ENCODE data around the gene TRIM44. TPM values are rescaled to one million over a fixed set of nuclear protein-coding genes. Genes with fewer than 3 reads are reported as not detected.
A peak's percentile ranks its signal among the peaks of the same experiment; 100 is the strongest.

Gene TRIM44
- total RNA-seq, 1 experiment from 2014 or later, result 16.3 TPM

- Histone ChIP-seq H3K4me3 (ENCODE audit: low read length) (no peak overlapping the region), H3K27me3 (ENCODE audit: low read length) (no peaks in the 10 kb centered on the region), H2AFZ (ENCODE audit: low read length) (no peak overlapping the region), H3K79me2 (ENCODE audit: low read length) (peaks cover 33% of the 10 kb centered on the region), H3K9me2 (replicated peaks; ENCODE audit: insufficient read depth, low read length) (no peaks in the 10 kb centered on the region), H3K9me3 (ENCODE audit: low read length) (no peaks in the 10 kb centered on the region), H3K36me3 (ENCODE audit: insufficient read depth, low read length) (peaks cover 5% of the 10 kb centered on the region; the same call in 1 of the 2 replicates), H3K4me1 (ENCODE audit: low read length) (peaks cover 17% of the 10 kb centered on the region), H4K20me1 (ENCODE audit: insufficient read depth, low read depth, low read length) (no peaks in the 10 kb centered on the region), H3K4me2 (ENCODE audit: low read depth, low read length, poor library complexity, severe bottlenecking) (no peak overlapping the region), H3K9ac (ENCODE audit: low read length) (no peak overlapping the region), H3K27ac (ENCODE audit: low read length) (peak overlapping the region; percentile 52; the same call in 1 of the 2 replicates)
- DNase-seq, result no peak
Measured at GRCh38 chr11:35722641-35723040, 60.1 kb downstream of the TRIM44 start.

GRCh38 chr11:35723493-35723892, 60.9 kb downstream of the TRIM44 start:
- peaks cover 33% of the 10 kb centered on the region for H3K79me2 ChIP-seq (ENCODE audit: low read length)
- H3K27me3 ChIP-seq (ENCODE audit: low read length), result no peaks in the 10 kb centered on the region
- H3K9me3 ChIP-seq (ENCODE audit: low read length), result no peaks in the 10 kb centered on the region
- H3K4me2 ChIP-seq (ENCODE audit: low read depth, low read length, poor library complexity, severe bottlenecking), result no peak overlapping the region
- no peak overlapping the region for H2AFZ ChIP-seq (ENCODE audit: low read length)
- H3K36me3 ChIP-seq (ENCODE audit: insufficient read depth, low read length), result peaks cover 7% of the 10 kb centered on the region; the same call in 1 of the 2 replicates
- no peaks in the 10 kb centered on the region for H3K9me2 ChIP-seq (replicated peaks; ENCODE audit: insufficient read depth, low read length)
- DNase-seq, result no peak
- no peak overlapping the region for H3K27ac ChIP-seq (ENCODE audit: low read length)
- no peak overlapping the region for H3K4me3 ChIP-seq (ENCODE audit: low read length)
- peaks cover 17% of the 10 kb centered on the region for H3K4me1 ChIP-seq (ENCODE audit: low read length)
- no peak overlapping the region for H3K9ac ChIP-seq (ENCODE audit: low read length)
- H4K20me1 ChIP-seq (ENCODE audit: insufficient read depth, low read depth, low read length), result no peaks in the 10 kb centered on the region

GRCh38 chr11:35723913-35724312, 61.3 kb downstream of the TRIM44 start:
- Histone ChIP-seq H3K4me2 (ENCODE audit: low read depth, low read length, poor library complexity, severe bottlenecking) (no peak overlapping the region), H3K9me2 (replicated peaks; ENCODE audit: insufficient read depth, low read length) (no peaks in the 10 kb centered on the region), H4K20me1 (ENCODE audit: insufficient read depth, low read depth, low read length) (no peaks in the 10 kb centered on the region), H3K4me3 (ENCODE audit: low read length) (no peak overlapping the region), H3K36me3 (ENCODE audit: insufficient read depth, low read length) (peaks cover 7% of the 10 kb centered on the region; the same call in 1 of the 2 replicates), H3K79me2 (ENCODE audit: low read length) (peaks cover 33% of the 10 kb centered on the region), H3K27me3 (ENCODE audit: low read length) (no peaks in the 10 kb centered on the region), H3K27ac (ENCODE audit: low read length) (no peak overlapping the region), H3K4me1 (ENCODE audit: low read length) (peaks cover 17% of the 10 kb centered on the region), H3K9ac (ENCODE audit: low read length) (no peak overlapping the region), H2AFZ (ENCODE audit: low read length) (no peak overlapping the region), H3K9me3 (ENCODE audit: low read length) (no peaks in the 10 kb centered on the region)
- no peak for DNase-seq

GRCh38 chr11:35725885-35726284, 63.3 kb downstream of the TRIM44 start:
- Histone ChIP-seq H4K20me1 (ENCODE audit: insufficient read depth, low read depth, low read length) (no peaks in the 10 kb centered on the region), H3K9ac (ENCODE audit: low read length) (no peak overlapping the region), H3K4me2 (ENCODE audit: low read depth, low read length, poor library complexity, severe bottlenecking) (no peak overlapping the region), H3K4me3 (ENCODE audit: low read length) (no peak overlapping the region), H3K27me3 (ENCODE audit: low read length) (no peaks in the 10 kb centered on the region), H3K79me2 (ENCODE audit: low read length) (peaks cover 21% of the 10 kb centered on the region), H3K9me2 (replicated peaks; ENCODE audit: insufficient read depth, low read length) (no peaks in the 10 kb centered on the region), H3K27ac (ENCODE audit: low read length) (no peak overlapping the region), H3K36me3 (ENCODE audit: insufficient read depth, low read length) (peaks cover 15% of the 10 kb centered on the region; the same call in 1 of the 2 replicates), H2AFZ (ENCODE audit: low read length) (no peak overlapping the region), H3K4me1 (ENCODE audit: low read length) (peaks cover 17% of the 10 kb centered on the region), H3K9me3 (ENCODE audit: low read length) (no peaks in the 10 kb centered on the region)
- no peak for DNase-seq

- no peak overlapping the region for H3K27ac ChIP-seq (ENCODE audit: low read length)
- H4K20me1 ChIP-seq (ENCODE audit: insufficient read depth, low read depth, low read length), result no peaks in the 10 kb centered on the region
- H3K79me2 ChIP-seq (ENCODE audit: low read length), result peaks cover 13% of the 10 kb centered on the region
- H3K9me2 ChIP-seq (replicated peaks; ENCODE audit: insufficient read depth, low read length), result no peaks in the 10 kb centered on the region
- no peak overlapping the region for H2AFZ ChIP-seq (ENCODE audit: low read length)
- no peak for DNase-seq
- peaks cover 17% of the 10 kb centered on the region; the same call in 1 of the 2 replicates for H3K36me3 ChIP-seq (ENCODE audit: insufficient read depth, low read length)
- H3K27me3 ChIP-seq (ENCODE audit: low read length), result no peaks in the 10 kb centered on the region
- 0 out of 2 replicates have a peak, but pooled peaks cover 2% of the 10 kb centered on the region for H3K9me3 ChIP-seq (ENCODE audit: low read length)
- H3K9ac ChIP-seq (ENCODE audit: low read length), result no peak overlapping the region
- H3K4me1 ChIP-seq (ENCODE audit: low read length), result peaks cover 6% of the 10 kb centered on the region
- no peak overlapping the region for H3K4me2 ChIP-seq (ENCODE audit: low read depth, low read length, poor library complexity, severe bottlenecking)
- no peak overlapping the region for H3K4me3 ChIP-seq (ENCODE audit: low read length)
Measured at GRCh38 chr11:35727140-35727539, 64.6 kb downstream of the TRIM44 start.

- no peak overlapping the region for H3K9ac ChIP-seq (ENCODE audit: low read length)
- no peaks in the 10 kb centered on the region for H3K79me2 ChIP-seq (ENCODE audit: low read length)
- H3K4me3 ChIP-seq (ENCODE audit: low read length), result no peak overlapping the region
- H4K20me1 ChIP-seq (ENCODE audit: insufficient read depth, low read depth, low read length), result no peaks in the 10 kb centered on the region
- no peak overlapping the region for H3K27ac ChIP-seq (ENCODE audit: low read length)
- H3K9me2 ChIP-seq (replicated peaks; ENCODE audit: insufficient read depth, low read length), result no peaks in the 10 kb centered on the region
- H3K36me3 ChIP-seq (ENCODE audit: insufficient read depth, low read length), result peaks cover 21% of the 10 kb centered on the region; the same call in 1 of the 2 replicates
- no peak overlapping the region for H3K4me2 ChIP-seq (ENCODE audit: low read depth, low read length, poor library complexity, severe bottlenecking)
- H2AFZ ChIP-seq (ENCODE audit: low read length), result no peak overlapping the region
- no peaks in the 10 kb centered on the region for H3K4me1 ChIP-seq (ENCODE audit: low read length)
- no peaks in the 10 kb centered on the region for H3K27me3 ChIP-seq (ENCODE audit: low read length)
- DNase-seq, result no peak
- H3K9me3 ChIP-seq (ENCODE audit: low read length), result peaks cover 14% of the 10 kb centered on the region; the same call in 1 of the 2 replicates
Measured at GRCh38 chr11:35730254-35730653, 67.7 kb downstream of the TRIM44 start.

- no peak overlapping the region for H2AFZ ChIP-seq (ENCODE audit: low read length)
- no peak overlapping the region for H3K4me3 ChIP-seq (ENCODE audit: low read length)
- H3K9me2 ChIP-seq (replicated peaks; ENCODE audit: insufficient read depth, low read length), result no peaks in the 10 kb centered on the region
- peaks cover 6% of the 10 kb centered on the region for H3K4me1 ChIP-seq (ENCODE audit: low read length)
- H4K20me1 ChIP-seq (ENCODE audit: insufficient read depth, low read depth, low read length), result no peaks in the 10 kb centered on the region
- no peak for DNase-seq
- no peak overlapping the region for H3K4me2 ChIP-seq (ENCODE audit: low read depth, low read length, poor library complexity, severe bottlenecking)
- no peak overlapping the region for H3K27ac ChIP-seq (ENCODE audit: low read length)
- peaks cover 14% of the 10 kb centered on the region; the same call in 1 of the 2 replicates for H3K9me3 ChIP-seq (ENCODE audit: low read length)
- H3K36me3 ChIP-seq (ENCODE audit: insufficient read depth, low read length), result peaks cover 6% of the 10 kb centered on the region; the same call in 1 of the 2 replicates
- no peak overlapping the region for H3K9ac ChIP-seq (ENCODE audit: low read length)
- no peaks in the 10 kb centered on the region; the same call in 1 of the 2 replicates for H3K79me2 ChIP-seq (ENCODE audit: low read length)
- no peaks in the 10 kb centered on the region for H3K27me3 ChIP-seq (ENCODE audit: low read length)
Measured at GRCh38 chr11:35734669-35735410, 72.3 kb downstream of the TRIM44 start.

GRCh38 chr11:35735411-35735810, 72.8 kb downstream of the TRIM44 start:
- Histone ChIP-seq H3K9ac (ENCODE audit: low read length) (no peak overlapping the region), H3K9me3 (ENCODE audit: low read length) (peaks cover 14% of the 10 kb centered on the region; the same call in 1 of the 2 replicates)
- no peak for DNase-seq

More at GRCh38 chr11:35735411-35735810, 72.8 kb downstream of the TRIM44 start:
- H3K4me1 ChIP-seq (ENCODE audit: low read length), result peaks cover 6% of the 10 kb centered on the region
- peaks cover 6% of the 10 kb centered on the region; the same call in 1 of the 2 replicates for H3K36me3 ChIP-seq (ENCODE audit: insufficient read depth, low read length)
- H4K20me1 ChIP-seq (ENCODE audit: insufficient read depth, low read depth, low read length), result no peaks in the 10 kb centered on the region
- no peaks in the 10 kb centered on the region for H3K27me3 ChIP-seq (ENCODE audit: low read length)
- no peak overlapping the region for H3K4me3 ChIP-seq (ENCODE audit: low read length)
- no peak overlapping the region for H3K27ac ChIP-seq (ENCODE audit: low read length)
- no peak overlapping the region for H2AFZ ChIP-seq (ENCODE audit: low read length)
- no peaks in the 10 kb centered on the region; the same call in 1 of the 2 replicates for H3K79me2 ChIP-seq (ENCODE audit: low read length)
- no peaks in the 10 kb centered on the region for H3K9me2 ChIP-seq (replicated peaks; ENCODE audit: insufficient read depth, low read length)
- H3K4me2 ChIP-seq (ENCODE audit: low read depth, low read length, poor library complexity, severe bottlenecking), result no peak overlapping the region
